HEK293T (cell line): ENCODE results near the gene KL.
A peak's percentile ranks its signal among the peaks of the same experiment; 100 is the strongest.

Experiments
- CTCF ChIA-PET: fragments of 350-600 bp; formaldehyde crosslinking; extraction: SDS; loops from one replicate; lab custom pipeline; 2021; ENCODE audit warnings: antibody characterized with exemption, inconsistent platforms; lab: Yijun Ruan, JAX
- POLR2A ChIA-PET: fragments of 350-600 bp; formaldehyde crosslinking; extraction: SDS; loops from one replicate; lab custom pipeline; 2020; ENCODE audit warnings: antibody characterized with exemption, inconsistent platforms; lab: Yijun Ruan, JAX
- DNase-seq: peaks from one replicate; pipeline ENCODE4 v3.0.0; 2012; ENCODE audit warnings: mixed read lengths; ENCODE audit errors: extremely low spot score
- ARNT ChIP-seq: fragments of 450-650 bp; IDR thresholded peaks from 2 replicates; pipeline ENCODE4 v1.6.1; 2017; ENCODE audit warnings: mild to moderate bottlenecking
- BHLHE40 ChIP-seq: fragments of 450-650 bp; IDR thresholded peaks from 2 replicates; pipeline ENCODE4 v1.6.1; 2016; ENCODE audit warnings: mild to moderate bottlenecking, moderate library complexity, borderline replicate concordance
- CTBP1 ChIP-seq: fragments of 450-650 bp; IDR thresholded peaks from 2 replicates; pipeline ENCODE4 v1.6.1; 2016; ENCODE audit warnings: borderline replicate concordance
- ELF4 ChIP-seq: fragments of 450-650 bp; IDR thresholded peaks from 2 replicates; pipeline ENCODE4 v1.6.1; 2017; ENCODE audit warnings: antibody characterized with exemption
- FOXA1 ChIP-seq: fragments of 450-650 bp; IDR thresholded peaks from 2 replicates; pipeline ENCODE4 v1.6.1; 2016; ENCODE audit warnings: mild to moderate bottlenecking
- FOXK2 ChIP-seq: fragments of 450-650 bp; IDR thresholded peaks from 2 replicates; pipeline ENCODE4 v1.6.1; 2016; ENCODE audit warnings: mild to moderate bottlenecking
- FOXM1 ChIP-seq: fragments of 450-650 bp; IDR thresholded peaks from 2 replicates; pipeline ENCODE4 v1.6.1; 2017; ENCODE audit warnings: mild to moderate bottlenecking, borderline replicate concordance
- HDGF ChIP-seq: fragments of 450-650 bp; IDR thresholded peaks from 2 replicates; pipeline ENCODE4 v1.6.1; 2017; ENCODE audit warnings: antibody characterized with exemption, borderline replicate concordance
- L3MBTL2 ChIP-seq: fragments of 450-650 bp; conservative IDR thresholded peaks from 2 replicates; pipeline ENCODE4 v1.6.1; 2016; ENCODE audit warnings: mild to moderate bottlenecking
- LEF1 ChIP-seq: fragments of 450-650 bp; IDR thresholded peaks from 2 replicates; pipeline ENCODE4 v1.6.1; 2017; ENCODE audit warnings: mild to moderate bottlenecking, borderline replicate concordance
- NFRKB ChIP-seq: fragments of 450-650 bp; IDR thresholded peaks from 2 replicates; pipeline ENCODE4 v1.6.1; 2016; ENCODE audit warnings: mild to moderate bottlenecking, moderate library complexity
- SP1 ChIP-seq: fragments of 450-650 bp; IDR thresholded peaks from 2 replicates; pipeline ENCODE4 v1.6.1; 2017
- SUZ12 ChIP-seq: fragments of 450-650 bp; IDR thresholded peaks from 2 replicates; pipeline ENCODE4 v1.6.1; 2016; ENCODE audit warnings: mild to moderate bottlenecking
- TARDBP ChIP-seq: fragments of 450-650 bp; IDR thresholded peaks from 2 replicates; pipeline ENCODE4 v1.6.1; 2016
- ZNF384 ChIP-seq: fragments of 450-650 bp; IDR thresholded peaks from 2 replicates; pipeline ENCODE4 v1.6.1; 2016
- TF ChIP-seq, protein P1 (sequence below): fragments of 450-650 bp; IDR thresholded peaks from 2 replicates; pipeline ENCODE4 v1.6.1; 2016

KL gene

DNA sequence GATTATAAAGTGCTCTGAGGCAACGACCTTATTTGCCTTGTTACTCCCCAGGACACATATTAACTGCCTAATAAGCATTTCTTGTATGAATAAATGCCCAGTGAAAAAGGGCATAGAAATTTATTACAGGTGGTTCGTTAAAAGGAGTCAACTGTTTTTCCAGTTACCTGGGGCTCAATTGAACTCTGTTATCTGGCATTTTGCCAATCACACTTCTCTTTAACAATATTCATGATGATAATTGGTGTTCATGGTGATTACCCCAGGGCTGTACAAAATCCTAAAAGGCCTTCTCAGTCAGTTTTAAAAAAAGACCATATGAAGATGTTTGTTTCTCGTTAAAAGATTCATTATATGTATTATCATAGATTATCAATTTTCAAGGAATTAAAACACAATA is 57.1 kb downstream of the KL start:
- ChIA-PET CTCF (no interaction called here), POLR2A (no interaction called here)
- TF ChIP-seq ARNT = no peak
- DNase-seq = no peak

DNA sequence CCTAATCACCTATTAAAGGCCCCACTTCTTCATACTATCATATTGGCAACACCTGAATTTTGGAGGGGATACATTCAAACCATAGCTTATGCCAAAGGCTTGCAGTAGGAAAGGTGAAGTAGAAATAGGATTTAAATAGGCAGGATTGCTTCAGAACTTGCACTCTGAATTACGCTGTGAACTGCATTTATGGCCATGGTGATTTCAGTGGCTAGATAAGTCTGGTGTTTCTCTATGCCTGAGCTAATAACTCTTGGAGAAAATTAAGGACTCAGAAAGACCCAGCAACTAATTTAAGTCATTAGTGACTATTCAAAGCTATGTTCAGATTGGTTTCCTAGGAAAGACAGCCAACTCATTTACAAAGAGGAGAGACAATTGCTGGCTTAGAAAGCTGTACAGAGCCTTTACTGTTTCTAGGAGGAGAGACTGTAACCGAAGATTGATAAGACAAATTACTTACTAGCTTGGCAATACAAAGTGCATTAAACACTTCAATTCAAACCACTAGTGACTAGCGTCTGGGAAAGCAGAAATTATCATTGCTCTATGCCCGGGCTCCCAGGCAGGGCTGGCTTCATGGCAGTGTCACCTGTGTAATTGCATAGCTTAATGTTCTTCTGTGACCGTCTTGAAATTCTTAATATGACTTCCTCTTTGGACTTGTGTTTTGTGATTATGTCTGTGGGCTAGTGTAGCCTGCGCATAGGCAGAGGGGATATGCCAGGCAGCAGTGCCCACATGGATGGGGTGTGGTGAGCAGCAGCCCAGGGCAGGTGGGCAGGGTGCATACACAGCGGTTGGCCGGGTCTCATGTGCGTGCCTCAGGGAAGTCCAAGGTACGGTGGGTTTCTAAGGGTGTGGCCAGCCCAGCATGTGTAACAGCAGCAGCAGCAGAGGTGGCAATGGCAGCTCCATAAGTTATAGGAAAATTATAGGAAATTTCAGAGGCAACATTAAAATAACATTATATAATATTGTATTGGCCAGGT is 60.1 kb downstream of the KL start:
- POLR2A ChIA-PET = no interaction called here
- CTCF ChIA-PET = no interaction called here
- DNase-seq = no peak
- no peak for TF ChIP-seq TARDBP
- TF ChIP-seq SUZ12 = no peak
- TF ChIP-seq NFRKB = no peak
- TF ChIP-seq, protein P1, sequence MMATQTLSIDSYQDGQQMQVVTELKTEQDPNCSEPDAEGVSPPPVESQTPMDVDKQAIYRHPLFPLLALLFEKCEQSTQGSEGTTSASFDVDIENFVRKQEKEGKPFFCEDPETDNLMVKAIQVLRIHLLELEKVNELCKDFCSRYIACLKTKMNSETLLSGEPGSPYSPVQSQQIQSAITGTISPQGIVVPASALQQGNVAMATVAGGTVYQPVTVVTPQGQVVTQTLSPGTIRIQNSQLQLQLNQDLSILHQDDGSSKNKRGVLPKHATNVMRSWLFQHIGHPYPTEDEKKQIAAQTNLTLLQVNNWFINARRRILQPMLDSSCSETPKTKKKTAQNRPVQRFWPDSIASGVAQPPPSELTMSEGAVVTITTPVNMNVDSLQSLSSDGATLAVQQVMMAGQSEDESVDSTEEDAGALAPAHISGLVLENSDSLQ = no peak
- no peak for TF ChIP-seq SP1
- TF ChIP-seq L3MBTL2 = no peak
- no peak for TF ChIP-seq BHLHE40
- TF ChIP-seq LEF1 = no peak
- TF ChIP-seq ARNT = no peak
- TF ChIP-seq FOXM1 = no peak
- TF ChIP-seq ELF4 = no peak
- TF ChIP-seq CTBP1 = no peak
- TF ChIP-seq ZNF384 = no peak
- TF ChIP-seq FOXA1 = no peak
- TF ChIP-seq FOXK2 = no peak
- TF ChIP-seq HDGF = no peak

DNA sequence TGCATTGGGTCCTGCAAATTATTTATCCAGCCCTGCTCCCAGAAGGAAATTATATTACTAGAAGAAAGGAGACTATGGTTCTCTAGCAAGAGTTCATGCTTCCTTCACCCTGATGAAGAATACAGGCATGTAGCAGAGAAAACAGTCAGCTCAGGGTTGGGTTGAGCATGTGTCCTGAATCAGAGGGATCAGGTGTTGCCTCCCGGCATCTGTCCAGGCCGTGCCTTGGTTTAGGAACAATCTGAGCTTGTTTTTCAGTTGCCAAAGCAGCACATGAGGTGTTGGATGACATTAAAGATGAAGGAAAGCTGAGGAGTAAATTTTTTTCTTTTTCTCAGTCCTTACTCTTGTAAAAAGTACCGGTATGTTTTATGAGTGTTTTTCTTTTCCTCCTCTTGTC is 62.0 kb downstream of the KL start:
- POLR2A ChIA-PET = no interaction called here
- DNase-seq = no peak
- CTCF ChIA-PET = no interaction called here
- no peak for TF ChIP-seq SP1
- TF ChIP-seq L3MBTL2 = no peak
- TF ChIP-seq BHLHE40 = no peak
- no peak for TF ChIP-seq LEF1
- no peak for TF ChIP-seq FOXM1

DNA sequence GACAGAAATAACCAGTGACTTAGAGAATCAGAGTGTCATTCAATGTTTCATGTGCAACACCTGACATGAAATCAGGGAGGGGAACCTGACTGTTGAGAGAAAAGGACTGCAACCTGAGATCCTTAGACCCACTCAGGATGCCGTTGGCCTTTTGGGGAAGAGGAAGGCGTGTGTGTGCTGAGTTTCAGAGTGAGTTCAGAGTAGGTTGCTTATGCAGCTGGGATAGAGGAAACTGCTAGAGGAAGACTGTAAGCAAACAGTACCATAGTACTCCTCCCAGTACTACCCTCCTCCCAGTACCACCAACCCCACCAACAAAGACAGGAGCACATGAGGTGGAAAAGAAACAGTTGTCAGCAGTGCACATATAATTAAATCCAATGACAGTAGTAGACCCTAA is 63.7 kb downstream of the KL start:
- ChIA-PET POLR2A (no interaction called here), CTCF (no interaction called here)
- DNase-seq = no peak
- TF ChIP-seq BHLHE40 = no peak
- no peak for TF ChIP-seq L3MBTL2
- no peak for TF ChIP-seq NFRKB
- no peak for TF ChIP-seq ELF4
- no peak for TF ChIP-seq FOXM1
- no peak for TF ChIP-seq SP1
- TF ChIP-seq ZNF384 = no peak
- no peak for TF ChIP-seq TARDBP

DNA sequence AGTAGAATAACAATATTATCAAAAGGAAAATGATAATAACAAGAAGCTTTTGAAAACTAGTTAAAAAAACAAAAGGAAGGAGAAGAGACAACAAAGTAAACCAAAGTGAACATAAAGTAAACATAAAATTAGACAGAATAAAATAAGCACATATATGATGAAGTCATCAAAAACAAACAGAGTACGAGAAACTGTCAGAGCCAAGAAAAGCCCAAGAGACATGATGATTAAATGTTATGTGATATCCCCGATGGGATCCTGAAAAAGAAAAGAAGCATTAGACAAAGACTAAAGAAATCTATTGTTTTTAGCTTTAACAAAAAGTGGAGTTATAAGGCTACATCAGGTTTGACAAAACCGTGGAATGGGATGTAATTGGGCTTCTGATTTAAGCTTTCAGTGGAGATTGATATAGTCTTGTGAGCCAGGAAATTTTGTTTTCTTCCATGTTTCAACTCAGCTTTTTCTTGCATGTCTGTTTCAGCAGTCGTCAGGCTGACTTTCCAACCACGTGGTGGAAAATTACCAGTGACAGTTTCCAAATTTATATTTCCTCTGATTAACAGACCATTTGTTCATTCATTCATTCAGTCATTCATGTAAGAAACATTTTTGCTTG is 64.9 kb downstream of the KL start:
- DNase-seq = no peak
- POLR2A ChIA-PET = no interaction called here
- no peak for TF ChIP-seq TARDBP
- TF ChIP-seq, protein P1 = peak; percentile 55
- CTCF ChIA-PET = no interaction called here

DNA sequence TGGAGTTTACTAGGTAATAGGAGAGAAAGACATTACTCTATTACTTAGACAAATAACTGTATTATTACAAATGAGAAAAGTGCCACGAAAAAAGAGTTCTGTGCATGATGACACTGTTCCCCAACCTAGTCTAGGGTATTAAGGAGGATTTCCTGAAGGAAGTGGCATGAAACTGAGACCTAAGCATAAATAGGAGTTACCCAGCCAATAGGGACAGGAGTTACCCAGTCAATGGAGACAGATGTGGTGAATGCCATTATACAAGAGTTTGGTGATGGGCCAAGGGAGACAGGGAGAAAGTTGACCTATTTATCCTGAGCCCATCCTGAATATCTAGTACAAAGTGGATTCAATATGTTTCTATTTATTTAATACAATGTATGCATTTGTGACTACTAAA is 65.4 kb downstream of the KL start:
- DNase-seq = no peak
- ChIA-PET POLR2A (no interaction called here), CTCF (no interaction called here)
- TF ChIP-seq ARNT (no peak), SP1 (no peak), FOXA1 (no peak), NFRKB (no peak), ZNF384 (no peak), L3MBTL2 (no peak), BHLHE40 (no peak)

DNA sequence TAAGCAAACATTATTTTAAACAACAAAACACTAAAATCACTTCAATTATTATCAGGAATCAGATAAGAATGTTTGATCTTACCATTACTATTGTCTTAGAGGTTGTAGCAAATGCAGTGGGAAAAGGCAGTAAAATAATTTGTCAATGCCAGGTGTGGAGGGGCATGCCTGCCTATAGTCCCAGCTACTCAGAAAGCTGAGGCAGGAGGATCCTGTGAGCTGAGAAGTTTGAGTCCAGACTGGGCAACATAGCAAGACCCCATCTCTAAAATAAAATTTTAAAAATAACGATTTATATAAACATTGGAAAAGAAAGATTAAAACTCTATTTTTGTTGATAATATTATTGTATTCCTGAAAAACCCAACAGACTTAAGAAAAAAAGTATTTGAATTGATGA is 66.8 kb downstream of the KL start:
- POLR2A ChIA-PET = no interaction called here
- no peak for DNase-seq
- TF ChIP-seq HDGF (no peak), ELF4 (no peak), FOXA1 (no peak), LEF1 (no peak), NFRKB (no peak), L3MBTL2 (no peak), SUZ12 (no peak), SP1 (no peak), CTBP1 (no peak), FOXM1 (no peak), ARNT (no peak), FOXK2 (no peak), BHLHE40 (no peak), TARDBP (no peak), ZNF384 (no peak)
- TF ChIP-seq, protein P1 = no peak
- CTCF ChIA-PET = no interaction called here
